Ishikawa (cell line): Measurements from ENCODE around the gene MALRD1.

ENCODE experiments used
- CEBPB ChIP-seq: IDR thresholded peaks from 2 replicates; pipeline ENCODE4 v1.6.1; 2012
- CREB1 ChIP-seq: IDR thresholded peaks from 2 replicates; pipeline ENCODE4 v1.6.1; 2012; ENCODE audit warnings: low read depth
- EGR1 ChIP-seq: IDR thresholded peaks from 2 replicates; pipeline ENCODE4 v1.6.1; 2012
- EP300 ChIP-seq: IDR thresholded peaks from 2 replicates; pipeline ENCODE4 v1.6.1; 2012; ENCODE audit warnings: borderline replicate concordance
- FOXM1 ChIP-seq: IDR thresholded peaks from 2 replicates; pipeline ENCODE4 v1.6.1; 2012; ENCODE audit warnings: low read depth, borderline replicate concordance
- MAX ChIP-seq: IDR thresholded peaks from 2 replicates; pipeline ENCODE4 v1.6.1; 2012
- NFIC ChIP-seq: IDR thresholded peaks from 2 replicates; pipeline ENCODE4 v1.6.1; 2012
- RAD21 ChIP-seq: IDR thresholded peaks from 2 replicates; pipeline ENCODE4 v1.6.1; 2012; ENCODE audit warnings: low read depth
- REST ChIP-seq: IDR thresholded peaks from 2 replicates; pipeline ENCODE4 v1.6.1; 2012; ENCODE audit warnings: low read depth, mild to moderate bottlenecking
- TAF1 ChIP-seq: IDR thresholded peaks from 2 replicates; pipeline ENCODE4 v1.6.1; 2012; ENCODE audit warnings: low read depth, mild to moderate bottlenecking
- TCF12 ChIP-seq: IDR thresholded peaks from 2 replicates; pipeline ENCODE4 v1.6.1; 2012; ENCODE audit warnings: low read depth
- TEAD4 ChIP-seq: IDR thresholded peaks from 2 replicates; pipeline ENCODE4 v1.6.1; 2012
- USF1 ChIP-seq: IDR thresholded peaks from 2 replicates; pipeline ENCODE4 v1.6.1; 2012
- YY1 ChIP-seq: IDR thresholded peaks from 2 replicates; pipeline ENCODE4 v1.6.1; 2012; ENCODE audit warnings: low read depth
- ZBTB7A ChIP-seq: IDR thresholded peaks from 2 replicates; pipeline ENCODE4 v1.6.1; 2012; ENCODE audit warnings: low read depth

MALRD1 gene

GRCh38 chr10:19250546-19250945, 201.9 kb downstream of the MALRD1 start:
- no peak for TF ChIP-seq CREB1
- no peak for TF ChIP-seq RAD21
- no peak for TF ChIP-seq EP300
- TF ChIP-seq EGR1, result no peak
- no peak for TF ChIP-seq ZBTB7A
- no peak for TF ChIP-seq NFIC
- TF ChIP-seq REST, result no peak
- no peak for TF ChIP-seq TAF1
- TF ChIP-seq TCF12, result no peak
- TF ChIP-seq CEBPB, result no peak
- no peak for TF ChIP-seq FOXM1
- TF ChIP-seq TEAD4, result no peak
- no peak for TF ChIP-seq USF1
- no peak for TF ChIP-seq YY1
- no peak for TF ChIP-seq MAX

GRCh38 chr10:19252531-19252930, 203.9 kb downstream of the MALRD1 start:
- TF ChIP-seq EP300 (no peak), RAD21 (no peak), MAX (no peak)

GRCh38 chr10:19256331-19256730, 207.7 kb downstream of the MALRD1 start:
- no peak for TF ChIP-seq REST
- TF ChIP-seq EP300, result no peak
- no peak for TF ChIP-seq CREB1
- TF ChIP-seq TEAD4, result no peak
- TF ChIP-seq NFIC, result no peak
- TF ChIP-seq MAX, result no peak
- no peak for TF ChIP-seq EGR1
- TF ChIP-seq FOXM1, result no peak
- no peak for TF ChIP-seq CEBPB

- TF ChIP-seq ZBTB7A (no peak), RAD21 (no peak), MAX (no peak), TEAD4 (no peak), CREB1 (no peak), USF1 (no peak), REST (no peak), TCF12 (no peak), FOXM1 (no peak), EGR1 (no peak), CEBPB (no peak), NFIC (no peak), EP300 (no peak), YY1 (no peak)
These were observed 214.7 kb downstream of the MALRD1 start for GRCh38 chr10:19263262-19263661.
